ENCODE measurements around the gene C14orf119.

- TF ChIP-seq CTCF (IDR thresholded peaks at IDR 0.05; ENCODE audit: insufficient read depth, low read length, poor library complexity, severe bottlenecking) = no peak
- no peak for TF ChIP-seq EZH2phosphoT487 (conservative IDR thresholded peaks at IDR 0.05; ENCODE audit: low read length)
These were observed 37.7 kb downstream of the C14orf119 start for GRCh38 chr14:23132970-23133369.

Measured in SU-DHL-6 (cell line).